Liver (tissue), 2 donors: ENCODE data around the gene RELB.

Experiments
- FOXA1 ChIP-seq: IDR thresholded peaks from 2 replicates; pipeline ENCODE4 v1.6.1; 2016; ENCODE audit warnings: antibody characterized with exemption
- TF ChIP-seq, protein P1 (sequence below): fragments of 150-350 bp; IDR thresholded peaks from 2 replicates; pipeline ENCODE4 v1.5.1; 2017; ENCODE audit warnings: improper control_type of control experiment, low read depth, low read length; ENCODE audit not compliant: missing input control
- donor health status: healthy.

DNA sequence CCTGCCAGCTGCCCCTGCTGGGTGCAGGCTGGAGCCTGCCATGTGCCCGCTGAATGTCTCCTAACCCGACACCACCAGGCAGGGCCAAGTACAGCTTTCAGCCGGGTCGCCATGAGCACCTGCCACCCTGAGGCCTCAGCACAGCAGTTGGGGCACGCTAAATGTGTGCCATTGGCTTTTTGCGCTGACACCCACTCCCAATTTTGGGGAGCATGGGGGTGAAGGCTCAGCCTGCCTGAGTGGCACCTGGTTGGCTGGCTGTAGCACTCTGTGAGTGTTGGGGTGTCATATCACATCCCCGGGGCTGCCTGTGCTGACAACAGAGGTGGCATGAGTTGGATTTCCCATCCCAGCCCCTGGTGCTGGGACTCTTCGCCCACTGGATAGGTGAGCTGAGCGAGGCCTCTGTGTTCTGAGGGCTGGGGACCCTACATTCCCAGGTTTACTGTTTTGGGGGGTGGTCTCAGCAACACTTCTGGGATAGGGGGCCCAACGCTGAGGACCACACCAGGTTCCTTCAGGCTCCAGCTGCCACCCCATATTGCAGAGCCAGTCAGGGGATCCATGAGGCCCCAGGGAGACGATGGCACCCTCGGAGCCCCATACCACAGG lies 7.2 kb upstream of the RELB start:
- TF ChIP-seq, protein P1, sequence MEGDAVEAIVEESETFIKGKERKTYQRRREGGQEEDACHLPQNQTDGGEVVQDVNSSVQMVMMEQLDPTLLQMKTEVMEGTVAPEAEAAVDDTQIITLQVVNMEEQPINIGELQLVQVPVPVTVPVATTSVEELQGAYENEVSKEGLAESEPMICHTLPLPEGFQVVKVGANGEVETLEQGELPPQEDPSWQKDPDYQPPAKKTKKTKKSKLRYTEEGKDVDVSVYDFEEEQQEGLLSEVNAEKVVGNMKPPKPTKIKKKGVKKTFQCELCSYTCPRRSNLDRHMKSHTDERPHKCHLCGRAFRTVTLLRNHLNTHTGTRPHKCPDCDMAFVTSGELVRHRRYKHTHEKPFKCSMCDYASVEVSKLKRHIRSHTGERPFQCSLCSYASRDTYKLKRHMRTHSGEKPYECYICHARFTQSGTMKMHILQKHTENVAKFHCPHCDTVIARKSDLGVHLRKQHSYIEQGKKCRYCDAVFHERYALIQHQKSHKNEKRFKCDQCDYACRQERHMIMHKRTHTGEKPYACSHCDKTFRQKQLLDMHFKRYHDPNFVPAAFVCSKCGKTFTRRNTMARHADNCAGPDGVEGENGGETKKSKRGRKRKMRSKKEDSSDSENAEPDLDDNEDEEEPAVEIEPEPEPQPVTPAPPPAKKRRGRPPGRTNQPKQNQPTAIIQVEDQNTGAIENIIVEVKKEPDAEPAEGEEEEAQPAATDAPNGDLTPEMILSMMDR = no peak
- no peak for TF ChIP-seq FOXA1
